ENCODE measurements around the gene PRKG1.

The PRKG1 gene

GRCh38 chr10:51834548-51834947 is 760.3 kb downstream of the PRKG1 start:
- H3K36me3 ChIP-seq (ENCODE audit: control insufficient read depth in 1 of 2, insufficient read depth in 2 of 2, low read length in 2 of 2), result no peaks in the 10 kb centered on the region
- H3K4me1 ChIP-seq (ENCODE audit: control insufficient read depth in 1 of 2, insufficient read depth in 2 of 2, low read length in 2 of 2), result no peaks in the 10 kb centered on the region
- no peaks in the 10 kb centered on the region for H3K79me2 ChIP-seq (ENCODE audit: control insufficient read depth, insufficient read depth, low read length, poor library complexity)
- H3K27ac ChIP-seq (ENCODE audit: low read depth, low read length), result no peak overlapping the region
- no peaks in the 10 kb centered on the region for H3K79me1 ChIP-seq (ENCODE audit: low read length)
- WGBS (ENCODE audit: extremely low coverage, insufficient coverage, insufficient read length), result no CpG with 5 or more reads among the region's 1 CpG
- H2AK5ac ChIP-seq (ENCODE audit: low read length), result no peak overlapping the region
- no peaks in the 10 kb centered on the region for H3K27me3 ChIP-seq (ENCODE audit: insufficient read depth, low read length)
- H3K4ac ChIP-seq (ENCODE audit: low read depth, low read length), result no peak overlapping the region
- no peak overlapping the region for H3K18ac ChIP-seq (ENCODE audit: low read length)
- H4K12ac ChIP-seq (ENCODE audit: low read depth, low read length), result no peak overlapping the region
- no peaks in the 10 kb centered on the region for H3K9me3 ChIP-seq (ENCODE audit: insufficient read depth, low read depth, low read length)
- H4K91ac ChIP-seq (ENCODE audit: low read depth, low read length), result no peak overlapping the region
- no peak overlapping the region for H2BK12ac ChIP-seq (ENCODE audit: low read length)
- no peak for DNase-seq
- H2AFZ ChIP-seq (ENCODE audit: insufficient read depth, low read length, poor library complexity), result no peak overlapping the region
- no peak overlapping the region for H4K8ac ChIP-seq (ENCODE audit: low read depth, low read length)
- no peak overlapping the region for H3K4me2 ChIP-seq (ENCODE audit: low read length)
- no peak overlapping the region for H3K4me3 ChIP-seq (ENCODE audit: low read depth, low read length)
- H3K9ac ChIP-seq (ENCODE audit: low read length), result no peak overlapping the region
- H2BK5ac ChIP-seq (ENCODE audit: low read depth, low read length, poor library complexity), result no peak overlapping the region
- no peak overlapping the region for H3K23ac ChIP-seq (ENCODE audit: low read length)
- H3K14ac ChIP-seq (ENCODE audit: low read length), result no peak overlapping the region
- H2BK120ac ChIP-seq (ENCODE audit: insufficient read depth, low read length, poor library complexity), result no peak overlapping the region

DNA sequence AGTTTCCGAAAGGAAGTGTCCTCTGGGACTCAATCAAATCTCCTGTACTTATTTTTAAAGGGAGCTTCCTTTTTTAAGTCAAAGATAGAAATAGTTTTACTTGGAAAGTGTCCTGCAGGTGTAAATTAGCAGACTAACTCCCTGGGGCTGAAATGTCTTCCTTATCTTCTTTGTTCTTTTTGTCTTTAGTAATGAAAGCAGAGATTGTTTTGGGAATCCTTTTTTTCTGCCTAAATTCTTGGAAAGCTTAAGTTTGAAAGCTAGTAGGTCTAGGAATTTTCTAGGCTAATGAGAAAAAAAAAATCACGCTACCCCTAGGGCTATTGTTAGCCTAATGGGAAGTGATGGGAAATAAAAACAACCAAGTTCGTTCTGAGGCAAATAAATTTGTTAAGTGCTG is 764.2 kb downstream of the PRKG1 start:
- Histone ChIP-seq H3K14ac (ENCODE audit: low read length) (no peak overlapping the region), H3K4me1 (ENCODE audit: control insufficient read depth in 1 of 2, insufficient read depth in 2 of 2, low read length in 2 of 2) (no peaks in the 10 kb centered on the region), H2AK5ac (ENCODE audit: low read length) (no peak overlapping the region), H3K79me1 (ENCODE audit: low read length) (no peaks in the 10 kb centered on the region), H3K36me3 (ENCODE audit: control insufficient read depth in 1 of 2, insufficient read depth in 2 of 2, low read length in 2 of 2) (no peaks in the 10 kb centered on the region), H3K9ac (ENCODE audit: low read length) (no peak overlapping the region), H4K12ac (ENCODE audit: low read depth, low read length) (no peak overlapping the region), H3K79me2 (ENCODE audit: control insufficient read depth, insufficient read depth, low read length, poor library complexity) (no peaks in the 10 kb centered on the region), H3K4ac (ENCODE audit: low read depth, low read length) (no peak overlapping the region), H3K9me3 (ENCODE audit: insufficient read depth, low read depth, low read length) (no peaks in the 10 kb centered on the region), H3K27ac (ENCODE audit: low read depth, low read length) (no peak overlapping the region), H4K8ac (ENCODE audit: low read depth, low read length) (no peak overlapping the region), H4K91ac (ENCODE audit: low read depth, low read length) (no peak overlapping the region), H2BK5ac (ENCODE audit: low read depth, low read length, poor library complexity) (no peak overlapping the region), H3K27me3 (ENCODE audit: insufficient read depth, low read length) (no peaks in the 10 kb centered on the region), H2BK12ac (ENCODE audit: low read length) (no peak overlapping the region), H3K18ac (ENCODE audit: low read length) (no peak overlapping the region), H3K23ac (ENCODE audit: low read length) (no peak overlapping the region), H2AFZ (ENCODE audit: insufficient read depth, low read length, poor library complexity) (no peak overlapping the region), H2BK120ac (ENCODE audit: insufficient read depth, low read length, poor library complexity) (no peak overlapping the region), H3K4me3 (ENCODE audit: low read depth, low read length) (no peak overlapping the region), H3K4me2 (ENCODE audit: low read length) (no peak overlapping the region)
- no CpG with 5 or more reads among the region's 3 CpGs for WGBS (ENCODE audit: extremely low coverage, insufficient coverage, insufficient read length)
- DNase-seq, result peak in 1 of 2 donors; percentile 18

DNA sequence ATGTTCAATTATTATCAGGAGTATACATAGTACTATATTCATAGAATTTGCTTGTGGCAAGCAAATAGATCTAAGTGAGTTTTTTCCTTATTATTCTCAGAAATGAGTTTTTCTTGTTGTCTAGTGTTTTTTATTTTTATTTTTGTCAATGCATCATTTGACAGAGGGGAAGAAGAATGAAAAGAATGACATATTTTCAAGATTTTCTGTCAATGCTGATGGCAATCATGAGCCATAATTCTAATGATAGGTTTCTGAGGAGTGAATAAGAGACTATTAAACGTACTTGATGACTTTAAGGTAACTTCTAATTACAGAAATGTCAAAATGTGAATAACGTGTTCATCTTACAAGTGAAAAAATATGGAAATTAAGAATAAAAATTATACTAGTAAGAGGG is 769.7 kb downstream of the PRKG1 start:
- no peak overlapping the region for H3K14ac ChIP-seq (ENCODE audit: low read length)
- H3K4me1 ChIP-seq (ENCODE audit: control insufficient read depth in 1 of 2, insufficient read depth in 2 of 2, low read length in 2 of 2), result no peaks in the 10 kb centered on the region
- no peak overlapping the region for H2BK5ac ChIP-seq (ENCODE audit: low read depth, low read length, poor library complexity)
- H4K91ac ChIP-seq (ENCODE audit: low read depth, low read length), result no peak overlapping the region
- H2BK12ac ChIP-seq (ENCODE audit: low read length), result no peak overlapping the region
- DNase-seq, result no peak
- no peak overlapping the region for H3K23ac ChIP-seq (ENCODE audit: low read length)
- no peak overlapping the region for H2AK5ac ChIP-seq (ENCODE audit: low read length)
- no peak overlapping the region for H3K18ac ChIP-seq (ENCODE audit: low read length)
- no peak overlapping the region for H4K12ac ChIP-seq (ENCODE audit: low read depth, low read length)
- no peak overlapping the region for H3K4me3 ChIP-seq (ENCODE audit: low read depth, low read length)
- H2AFZ ChIP-seq (ENCODE audit: insufficient read depth, low read length, poor library complexity), result no peak overlapping the region
- no peaks in the 10 kb centered on the region for H3K79me1 ChIP-seq (ENCODE audit: low read length)
- H3K27ac ChIP-seq (ENCODE audit: low read depth, low read length), result no peak overlapping the region
- H3K27me3 ChIP-seq (ENCODE audit: insufficient read depth, low read length), result no peaks in the 10 kb centered on the region
- no peaks in the 10 kb centered on the region for H3K79me2 ChIP-seq (ENCODE audit: control insufficient read depth, insufficient read depth, low read length, poor library complexity)
- H3K9me3 ChIP-seq (ENCODE audit: insufficient read depth, low read depth, low read length), result no peaks in the 10 kb centered on the region
- H3K4ac ChIP-seq (ENCODE audit: low read depth, low read length), result no peak overlapping the region
- H3K4me2 ChIP-seq (ENCODE audit: low read length), result no peak overlapping the region
- H3K36me3 ChIP-seq (ENCODE audit: control insufficient read depth in 1 of 2, insufficient read depth in 2 of 2, low read length in 2 of 2), result no peaks in the 10 kb centered on the region
- H4K8ac ChIP-seq (ENCODE audit: low read depth, low read length), result no peak overlapping the region
- no CpG with 5 or more reads among the region's 2 CpGs for WGBS (ENCODE audit: extremely low coverage, insufficient coverage, insufficient read length)
- no peak overlapping the region for H3K9ac ChIP-seq (ENCODE audit: low read length)
- no peak overlapping the region for H2BK120ac ChIP-seq (ENCODE audit: insufficient read depth, low read length, poor library complexity)

DNA sequence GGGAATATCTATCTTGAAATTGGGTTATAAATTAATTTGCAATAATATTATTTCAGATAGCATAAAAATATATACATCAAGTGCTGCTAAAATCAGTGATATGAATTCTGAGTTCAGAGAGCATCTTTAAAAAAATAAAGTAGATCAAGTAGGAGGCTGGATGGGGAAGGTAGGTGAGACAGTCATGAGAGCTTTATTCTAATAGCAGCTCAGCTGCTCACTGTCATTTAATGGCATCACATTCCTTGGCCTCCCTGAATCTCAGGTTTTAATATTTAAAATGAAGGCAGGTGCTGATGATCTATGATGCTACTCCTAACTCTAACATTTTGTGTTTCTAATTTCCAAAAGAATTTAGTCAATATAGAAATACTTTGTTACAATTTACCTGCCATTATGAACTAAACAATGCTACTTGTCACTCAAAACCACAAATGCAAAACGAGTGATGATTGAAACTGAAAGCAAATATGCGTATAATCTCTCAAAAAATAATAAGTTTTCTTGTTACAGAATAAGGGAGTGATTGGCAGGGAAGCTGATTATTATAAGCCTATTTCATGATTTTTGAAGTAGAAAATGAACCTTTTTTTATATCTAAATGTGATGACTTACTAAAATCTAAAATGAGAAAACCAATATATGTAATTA is 772.7 kb downstream of the PRKG1 start:
- no peaks in the 10 kb centered on the region for H3K4me1 ChIP-seq (ENCODE audit: control insufficient read depth in 1 of 2, insufficient read depth in 2 of 2, low read length in 2 of 2)

More for the DNA sequence above, 772.7 kb downstream of the PRKG1 start:
- DNase-seq, result no peak
- H3K23ac ChIP-seq (ENCODE audit: low read length), result no peak overlapping the region
- no peak overlapping the region for H3K14ac ChIP-seq (ENCODE audit: low read length)
- H3K27ac ChIP-seq (ENCODE audit: low read depth, low read length), result no peak overlapping the region
- no peaks in the 10 kb centered on the region for H3K27me3 ChIP-seq (ENCODE audit: insufficient read depth, low read length)
- H3K4me3 ChIP-seq (ENCODE audit: low read depth, low read length), result no peak overlapping the region
- no peaks in the 10 kb centered on the region for H3K79me1 ChIP-seq (ENCODE audit: low read length)
- H2BK5ac ChIP-seq (ENCODE audit: low read depth, low read length, poor library complexity), result no peak overlapping the region
- H2BK120ac ChIP-seq (ENCODE audit: insufficient read depth, low read length, poor library complexity), result no peak overlapping the region
- WGBS (ENCODE audit: extremely low coverage, insufficient coverage, insufficient read length), result no CpG with 5 or more reads among the region's 2 CpGs
- H3K4ac ChIP-seq (ENCODE audit: low read depth, low read length), result no peak overlapping the region
- H4K12ac ChIP-seq (ENCODE audit: low read depth, low read length), result no peak overlapping the region
- H3K36me3 ChIP-seq (ENCODE audit: control insufficient read depth in 1 of 2, insufficient read depth in 2 of 2, low read length in 2 of 2), result no peaks in the 10 kb centered on the region
- H4K91ac ChIP-seq (ENCODE audit: low read depth, low read length), result no peak overlapping the region
- no peaks in the 10 kb centered on the region for H3K79me2 ChIP-seq (ENCODE audit: control insufficient read depth, insufficient read depth, low read length, poor library complexity)
- H3K9ac ChIP-seq (ENCODE audit: low read length), result no peak overlapping the region
- no peak overlapping the region for H4K8ac ChIP-seq (ENCODE audit: low read depth, low read length)
- no peaks in the 10 kb centered on the region for H3K9me3 ChIP-seq (ENCODE audit: insufficient read depth, low read depth, low read length)
- H2BK12ac ChIP-seq (ENCODE audit: low read length), result no peak overlapping the region
- H3K4me2 ChIP-seq (ENCODE audit: low read length), result no peak overlapping the region
- no peak overlapping the region for H2AK5ac ChIP-seq (ENCODE audit: low read length)
- H3K18ac ChIP-seq (ENCODE audit: low read length), result no peak overlapping the region
- H2AFZ ChIP-seq (ENCODE audit: insufficient read depth, low read length, poor library complexity), result no peak overlapping the region

All from trophoblast cell (in vitro differentiated cells and primary cell).